HCT116 (cell line): ENCODE results near the gene FOXF1. TPM values are rescaled to one million over a fixed set of nuclear protein-coding genes. Genes with fewer than 3 reads are reported as not detected.

Source experiments
- ATAC-seq: fragments of 200-7000 bp; cut with Tn5 transposase; 2 replicates; pipeline ENCODE4 v1.9.1; 2020; ENCODE audit warnings: mild to moderate bottlenecking, moderate library complexity
- BruUV-seq: library from RNA; stranded (reverse); fragments of 400-500 nt; replicated peaks from 2 replicates; lab custom pipeline; 2021; lab: Mats Ljungman, UMichigan
- CTCF ChIA-PET: fragments of 300-600 bp; sonication (Branson Sonifier 250); formaldehyde crosslinking; loops from one replicate; lab custom pipeline; 2021; ENCODE audit warnings: antibody characterized with exemption; lab: Charles Lee
- POLR2A ChIA-PET: fragments of 300-600, 350-600 bp; sonication (Branson Sonifier 250); formaldehyde crosslinking; loops from one replicate; lab custom pipeline; 2021; ENCODE audit warnings: antibody characterized with exemption; lab: Charles Lee
- RAD21 ChIA-PET, 2 experiments: fragments of 300-600 bp; sonication (Branson Sonifier 250); formaldehyde crosslinking; loops; one replicate each; lab custom pipeline; 2023; ENCODE audit warnings: low total read pairs in 2 of 2; ENCODE audit not compliant: uncharacterized antibody in 2 of 2, unreplicated experiment in 2 of 2, low non-redundant PET in 1 of 2; lab: Charles Lee
- DNase-seq: peaks from one replicate; pipeline ENCODE4 v3.0.0-alpha.2; 2010; ENCODE audit warnings: low read depth, low spot score
- H2AFZ ChIP-seq: fragments of 200-600 bp; shearing (Covaris generic), sonication (generic); 2 replicates; pipeline ENCODE4 v1.6.1; 2017; ENCODE audit warnings: low read depth, mixed run types, mixed read lengths, antibody characterized with exemption, low read length; ENCODE audit not compliant: poor library complexity, severe bottlenecking
- H3K27ac ChIP-seq: 2 replicates; pipeline ENCODE4 v1.5.1; 2012; ENCODE audit warnings: low read depth, low read length
- H3K27me3 ChIP-seq: fragments of 200-600 bp; sonication (generic); 2 replicates; pipeline ENCODE4 v1.6.1; 2016; ENCODE audit warnings: mixed run types, low read length, mixed read lengths; ENCODE audit not compliant: insufficient read depth
- H3K36me3 ChIP-seq, 2 experiments: fragments of 200-500 bp in 1 of 2; fragments of 200-600 bp in 1 of 2; sonication (Bioruptor generic) in 1 of 2; sonication (generic) in 1 of 2; 2 replicates each; pipeline versions ENCODE4 v1.5.1 to v1.6.1; 2014 to 2016; ENCODE audit warnings: low read length in 2 of 2, inconsistent platforms in 1 of 2, mixed read lengths in 1 of 2, mixed run types in 1 of 2; ENCODE audit not compliant: insufficient read depth in 2 of 2, control insufficient read depth in 1 of 2
- H3K4me1 ChIP-seq, 2 experiments: fragments of 200-600 bp in 1 of 2; sonication (generic) in 1 of 2; 2 replicates each; pipeline versions ENCODE4 v1.5.1 to v1.6.1; 2012 to 2017; ENCODE audit warnings: low read length in 2 of 2, inconsistent platforms in 1 of 2, mild to moderate bottlenecking in 1 of 2, mixed read lengths in 1 of 2, mixed run types in 1 of 2, moderate library complexity in 1 of 2; ENCODE audit not compliant: insufficient read depth in 2 of 2, control insufficient read depth in 1 of 2
- H3K4me2 ChIP-seq: fragments of 200-600 bp; sonication (generic); 2 replicates; pipeline ENCODE4 v1.6.1; 2017; ENCODE audit warnings: mixed run types, low read length, mixed read lengths
- H3K4me3 ChIP-seq, 2 experiments: fragments of 200-600 bp in 1 of 2; sonication (generic) in 1 of 2; replicated peaks in 1 of 2; 2 replicates each; pipeline ENCODE4 v1.5.1; 2011 to 2016; ENCODE audit warnings: low read length in 2 of 2, control low read depth in 1 of 2, low read depth in 1 of 2, mild to moderate bottlenecking in 1 of 2, mixed read lengths in 1 of 2, mixed run types in 1 of 2
- H3K79me2 ChIP-seq: fragments of 200-600 bp; sonication (generic); 2 replicates; pipeline ENCODE4 v1.6.1; 2017; ENCODE audit warnings: mild to moderate bottlenecking, mixed run types, low read length, moderate library complexity, mixed read lengths; ENCODE audit not compliant: insufficient read depth
- H3K9ac ChIP-seq: fragments of 200-600 bp; sonication (generic); 2 replicates; pipeline ENCODE4 v1.6.1; 2016; ENCODE audit warnings: low read length, mixed read lengths
- H3K9me2 ChIP-seq: fragments of 200-600 bp; sonication (generic), shearing (Covaris generic); 2 replicates; pipeline ENCODE4 v1.6.1; 2017; ENCODE audit warnings: mixed run types, mild to moderate bottlenecking, moderate library complexity; ENCODE audit not compliant: insufficient read depth
- H3K9me3 ChIP-seq, 2 experiments: fragments of 200-500 bp in 1 of 2; fragments of 200-600 bp in 1 of 2; sonication (Bioruptor generic) in 1 of 2; sonication (generic) in 1 of 2; 2 replicates each; pipeline ENCODE4 v1.6.1; 2014 to 2017; ENCODE audit warnings: low read length in 2 of 2, mixed read lengths in 2 of 2, inconsistent platforms in 1 of 2, low read depth in 1 of 2, mild to moderate bottlenecking in 1 of 2, mixed run types in 1 of 2, moderate library complexity in 1 of 2; ENCODE audit not compliant: control insufficient read depth in 1 of 2, insufficient read depth in 1 of 2
- H4K20me1 ChIP-seq: fragments of 200-600 bp; sonication (generic), shearing (Covaris generic); 2 replicates; pipeline ENCODE4 v1.6.1; 2017; ENCODE audit warnings: mixed run types, mild to moderate bottlenecking, moderate library complexity; ENCODE audit not compliant: insufficient read depth
- ELF1 ChIP-seq: IDR thresholded peaks from 2 replicates; pipeline ENCODE4 v1.6.1; 2012; ENCODE audit warnings: low read depth, borderline replicate concordance
- EZH2 ChIP-seq: fragments of 200-600 bp; sonication (generic); IDR thresholded peaks from 2 replicates; pipeline ENCODE4 v1.6.1; 2017; ENCODE audit warnings: antibody characterized with exemption, mixed run types
- EZH2phosphoT487 ChIP-seq: fragments of 200-600 bp; IDR thresholded peaks from 2 replicates; pipeline ENCODE4 v1.6.1; 2018; ENCODE audit warnings: antibody characterized with exemption, borderline replicate concordance
- FOSL1 ChIP-seq: IDR thresholded peaks from 2 replicates; pipeline ENCODE4 v1.6.1; 2012; ENCODE audit warnings: low read depth
- JUND ChIP-seq: IDR thresholded peaks from 2 replicates; pipeline ENCODE4 v1.6.1; 2012
- POLR2A ChIP-seq: IDR thresholded peaks from 2 replicates; pipeline ENCODE4 v1.7.0; 2011; ENCODE audit warnings: borderline replicate concordance; ENCODE audit not compliant: insufficient read depth, insufficient read length; ENCODE audit errors: extremely low read depth
- POLR2AphosphoS5 ChIP-seq: IDR thresholded peaks from 2 replicates; pipeline ENCODE4 v1.6.1; 2011; ENCODE audit warnings: mild to moderate bottlenecking, low read depth, low read length, moderate library complexity
- RAD21 ChIP-seq: IDR thresholded peaks from 2 replicates; pipeline ENCODE4 v1.6.1; 2012; ENCODE audit warnings: low read depth, mild to moderate bottlenecking
- SIN3A ChIP-seq: IDR thresholded peaks from 2 replicates; pipeline ENCODE4 v1.6.1; 2012; ENCODE audit warnings: low read depth
- SP1 ChIP-seq: IDR thresholded peaks from 2 replicates; pipeline ENCODE4 v1.6.1; 2012; ENCODE audit warnings: low read depth
- TCF7L2 ChIP-seq: IDR thresholded peaks from 2 replicates; pipeline ENCODE4 v1.7.0; 2011; ENCODE audit warnings: borderline replicate concordance, inconsistent platforms; ENCODE audit not compliant: insufficient read depth, insufficient read length; ENCODE audit errors: extremely low read depth
- YY1 ChIP-seq: IDR thresholded peaks from 2 replicates; pipeline ENCODE4 v1.6.1; 2011; ENCODE audit warnings: low read length, low read depth, moderate library complexity, mild to moderate bottlenecking; ENCODE audit not compliant: insufficient replicate concordance; ENCODE audit errors: extremely low read depth
- ZFX ChIP-seq: fragments of 450-650 bp; IDR thresholded peaks from 2 replicates; pipeline ENCODE4 v1.6.1; 2017
- ZNF274 ChIP-seq: fragments of 200-500 bp; sonication (Bioruptor generic); IDR thresholded peaks from 2 replicates; pipeline ENCODE4 v1.6.1; 2014; ENCODE audit warnings: mild to moderate bottlenecking, low read depth, low read length, inconsistent platforms
- intact Hi-C: fragments of 100-400 bp; cut with micrococcal nuclease; formaldehyde crosslinking; loops from 2 replicates; pipeline ENCODE4 v1.10.0; 2022
- total RNA-seq: library from RNA; stranded (reverse); gene quantifications from one replicate; pipeline ENCODE4 v1.2.1, GENCODE V29; 2021; ENCODE audit not compliant: unreplicated experiment
- TF ChIP-seq, protein P1 (sequence below): IDR thresholded peaks from 2 replicates; pipeline ENCODE4 v1.6.1; 2012
- TF ChIP-seq, protein P2 (sequence below): IDR thresholded peaks from 2 replicates; pipeline ENCODE4 v1.6.1; 2012
- TF ChIP-seq, protein P3 (sequence below), 3 experiments: fragments of 200-600 bp in 1 of 3; sonication (generic) in 1 of 3; IDR thresholded peaks in 2 of 3; conservative IDR thresholded peaks in 1 of 3; 2 replicates each; pipeline ENCODE4 v1.5.1; 2012 to 2017; ENCODE audit warnings: low read depth in 2 of 3, low read length in 2 of 3, antibody characterized with exemption in 1 of 3, borderline replicate concordance in 1 of 3, control low read depth in 1 of 3, mild to moderate bottlenecking in 1 of 3, mixed read lengths in 1 of 3, mixed run types in 1 of 3, moderate library complexity in 1 of 3; ENCODE audit not compliant: insufficient read depth in 1 of 3

FOXF1 gene
- total RNA-seq, 1 experiment from 2014 or later, result 2.4 TPM

DNA sequence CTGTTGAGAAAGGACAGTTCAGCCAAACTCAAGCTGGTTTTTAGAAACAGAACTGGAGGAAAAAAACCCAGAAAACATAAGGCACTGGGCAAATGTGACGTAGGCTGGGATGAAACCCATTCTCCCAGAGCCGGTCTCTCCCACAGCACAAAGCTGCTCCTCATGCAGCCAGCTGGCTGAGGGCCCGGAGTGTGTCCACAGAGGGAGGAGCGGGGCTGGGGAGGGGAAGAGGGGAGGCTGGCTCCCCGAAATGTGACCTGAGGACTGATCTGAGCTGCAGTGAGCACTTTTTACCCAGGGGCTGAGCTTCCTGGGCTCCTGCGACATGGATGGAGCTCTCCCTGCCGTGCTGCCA lies 20.8 kb downstream of the FOXF1 start:
- H3K4me2 ChIP-seq, result no peak overlapping the region
- no peak overlapping the region for H3K9ac ChIP-seq
- no peak for ATAC-seq
- ChIA-PET POLR2A (no interaction called here), CTCF (no interaction called here), RAD21 (no interaction called here)
- no peak overlapping the region for H2AFZ ChIP-seq
- no peaks in the 10 kb centered on the region for H3K9me2 ChIP-seq
- DNase-seq, result no peak
- peaks cover 0 to 10% of the 10 kb centered on the region in 2 experiments; a peak in 1 of 4 replicates for H3K4me1 ChIP-seq
- H3K27me3 ChIP-seq, result no peaks in the 10 kb centered on the region
- no peaks in the 10 kb centered on the region for H3K79me2 ChIP-seq
- H3K27ac ChIP-seq, result no peak overlapping the region
- no peak overlapping the region for H3K4me3 ChIP-seq
- BruUV-seq, result no TSS peak
- H3K9me3 ChIP-seq, result no peaks in the 10 kb centered on the region
- H4K20me1 ChIP-seq, result no peaks in the 10 kb centered on the region
- H3K36me3 ChIP-seq, result peaks cover 0 to 2% of the 10 kb centered on the region in 2 experiments; a peak in 2 of 4 replicates
- intact Hi-C loops, result no loop called here
- TF ChIP-seq RAD21 (no peak), TCF7L2 (no peak), SP1 (no peak), EZH2phosphoT487 (no peak), FOSL1 (no peak), EZH2 (no peak), POLR2A (no peak), JUND (no peak), YY1 (no peak), ELF1 (no peak), ZNF274 (no peak), ZFX (no peak), POLR2AphosphoS5 (no peak), SIN3A (no peak)
- TF ChIP-seq, protein P1, sequence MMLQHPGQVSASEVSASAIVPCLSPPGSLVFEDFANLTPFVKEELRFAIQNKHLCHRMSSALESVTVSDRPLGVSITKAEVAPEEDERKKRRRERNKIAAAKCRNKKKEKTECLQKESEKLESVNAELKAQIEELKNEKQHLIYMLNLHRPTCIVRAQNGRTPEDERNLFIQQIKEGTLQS, result no peak
- TF ChIP-seq, protein P2, sequence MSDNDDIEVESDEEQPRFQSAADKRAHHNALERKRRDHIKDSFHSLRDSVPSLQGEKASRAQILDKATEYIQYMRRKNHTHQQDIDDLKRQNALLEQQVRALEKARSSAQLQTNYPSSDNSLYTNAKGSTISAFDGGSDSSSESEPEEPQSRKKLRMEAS, result no peak
- TF ChIP-seq, protein P3, sequence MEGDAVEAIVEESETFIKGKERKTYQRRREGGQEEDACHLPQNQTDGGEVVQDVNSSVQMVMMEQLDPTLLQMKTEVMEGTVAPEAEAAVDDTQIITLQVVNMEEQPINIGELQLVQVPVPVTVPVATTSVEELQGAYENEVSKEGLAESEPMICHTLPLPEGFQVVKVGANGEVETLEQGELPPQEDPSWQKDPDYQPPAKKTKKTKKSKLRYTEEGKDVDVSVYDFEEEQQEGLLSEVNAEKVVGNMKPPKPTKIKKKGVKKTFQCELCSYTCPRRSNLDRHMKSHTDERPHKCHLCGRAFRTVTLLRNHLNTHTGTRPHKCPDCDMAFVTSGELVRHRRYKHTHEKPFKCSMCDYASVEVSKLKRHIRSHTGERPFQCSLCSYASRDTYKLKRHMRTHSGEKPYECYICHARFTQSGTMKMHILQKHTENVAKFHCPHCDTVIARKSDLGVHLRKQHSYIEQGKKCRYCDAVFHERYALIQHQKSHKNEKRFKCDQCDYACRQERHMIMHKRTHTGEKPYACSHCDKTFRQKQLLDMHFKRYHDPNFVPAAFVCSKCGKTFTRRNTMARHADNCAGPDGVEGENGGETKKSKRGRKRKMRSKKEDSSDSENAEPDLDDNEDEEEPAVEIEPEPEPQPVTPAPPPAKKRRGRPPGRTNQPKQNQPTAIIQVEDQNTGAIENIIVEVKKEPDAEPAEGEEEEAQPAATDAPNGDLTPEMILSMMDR (IDR thresholded peaks at IDR 0.05 in 2 of 3, conservative IDR thresholded peaks at IDR 0.05 in 1 of 3; ENCODE audit: borderline replicate concordance in 1 of 3, insufficient read depth in 1 of 3, low read depth in 2 of 3, low read length in 2 of 3), result no peak
